HG03064 (cell line): ENCODE results near the gene HINT3.
"Not testable (repeated sequence)": the region's sequence is repeated elsewhere in the genome, so short reads cannot be mapped to it uniquely, and the experiment has no call there.

Source experiments
- ATAC-seq: cut with Tn5 transposase; IDR thresholded peaks from one replicate; pipeline ENCODE4 v1.9.1; 2021; ENCODE audit warnings: low read depth; ENCODE audit not compliant: unreplicated experiment

HINT3 gene

GRCh38 chr6:125939026-125939425 is 17.5 kb upstream of the HINT3 start:
- ATAC-seq, result no peak

GRCh38 chr6:125939791-125940190 is 16.8 kb upstream of the HINT3 start:
- no peak for ATAC-seq

- no peak for ATAC-seq
Measured at GRCh38 chr6:125940247-125941041, 16.1 kb upstream of the HINT3 start.

GRCh38 chr6:125942672-125943527 is 13.7 kb upstream of the HINT3 start:
- ATAC-seq, result no peak

GRCh38 chr6:125943528-125944433 is 12.8 kb upstream of the HINT3 start:
- ATAC-seq, result no peak

GRCh38 chr6:125944434-125944816 is 12.1 kb upstream of the HINT3 start:
- no peak for ATAC-seq

GRCh38 chr6:125944896-125945295 is 11.7 kb upstream of the HINT3 start:
- ATAC-seq, result no peak

GRCh38 chr6:125945378-125946141 is 11.0 kb upstream of the HINT3 start:
- ATAC-seq, result no peak

GRCh38 chr6:125947615-125948014 is 9.0 kb upstream of the HINT3 start:
- no peak for ATAC-seq

GRCh38 chr6:125948455-125948854 is 8.1 kb upstream of the HINT3 start:
- ATAC-seq, result no peak

GRCh38 chr6:125949069-125949468 is 7.5 kb upstream of the HINT3 start:
- ATAC-seq, result no peak

GRCh38 chr6:125950293-125950692 is 6.3 kb upstream of the HINT3 start:
- no peak for ATAC-seq

GRCh38 chr6:125950716-125951115 is 5.9 kb upstream of the HINT3 start:
- ATAC-seq, result not testable (repeated sequence)

GRCh38 chr6:125951323-125951722 is 5.2 kb upstream of the HINT3 start:
- no peak for ATAC-seq

GRCh38 chr6:125952764-125953501 is 3.6 kb upstream of the HINT3 start:
- no peak for ATAC-seq

- ATAC-seq, result no peak
Measured at GRCh38 chr6:125953502-125953875, 3.1 kb upstream of the HINT3 start.

- no peak for ATAC-seq
Measured at GRCh38 chr6:125954735-125955339, 1.7 kb upstream of the HINT3 start.

- ATAC-seq, result no peak
Measured at GRCh38 chr6:125955973-125956372, 597 bp upstream of the HINT3 start.

GRCh38 chr6:125957391-125957693 is 772 bp downstream of the HINT3 start:
- no peak for ATAC-seq
